HepG2 (cell line): Measurements from ENCODE around the gene ASXL1. TPM values are rescaled to one million over a fixed set of nuclear protein-coding genes. Genes with fewer than 3 reads are reported as not detected.
A peak's percentile ranks its signal among the peaks of the same experiment; 100 is the strongest.

Experiments
- BHLHE40 ChIP-seq: IDR thresholded peaks from 2 replicates; pipeline ENCODE4 v1.6.1; 2011; ENCODE audit warnings: low read length, improper control_type of control experiment
- CEBPG ChIP-seq: IDR thresholded peaks from 2 replicates; pipeline ENCODE4 v1.6.1; 2016
- GABPB1 ChIP-seq: IDR thresholded peaks from 2 replicates; pipeline ENCODE4 v1.6.1; 2016; ENCODE audit warnings: mild to moderate bottlenecking, missing genetic modification reagents, moderate library complexity, missing compliant biosample characterization
- HES4 ChIP-seq: sonication (generic); formaldehyde crosslinking; IDR thresholded peaks from 2 replicates; pipeline ENCODE4 v1.9.0; 2021; ENCODE audit warnings: mild to moderate bottlenecking, missing genetic modification reagents, borderline replicate concordance
- MAFF ChIP-seq: IDR thresholded peaks from 2 replicates; pipeline ENCODE4 v1.6.1; 2011; ENCODE audit warnings: low read depth, low read length, improper control_type of control experiment
- MTA3 ChIP-seq: sonication (generic); formaldehyde crosslinking; IDR thresholded peaks from 2 replicates; pipeline ENCODE4 v1.4.0; 2020; ENCODE audit warnings: missing genetic modification reagents
- SAP130 ChIP-seq: IDR thresholded peaks from 2 replicates; pipeline ENCODE4 v1.6.1; 2016; ENCODE audit warnings: low read depth
- ZFP36L2 ChIP-seq: sonication (generic); formaldehyde crosslinking; IDR thresholded peaks from 2 replicates; pipeline ENCODE4 v1.4.0; 2020; ENCODE audit warnings: missing genetic modification reagents
- ZFP90 ChIP-seq: sonication (generic); formaldehyde crosslinking; IDR thresholded peaks from 2 replicates; pipeline ENCODE4 v1.8.0; 2022; ENCODE audit warnings: missing genetic modification reagents, mild to moderate bottlenecking, inconsistent platforms, borderline replicate concordance
- ZNF160 ChIP-seq: sonication (generic); formaldehyde crosslinking; IDR thresholded peaks from 2 replicates; pipeline ENCODE4 v1.8.0; 2022; ENCODE audit warnings: mild to moderate bottlenecking, inconsistent platforms, missing genetic modification reagents
- ZNF274 ChIP-seq: sonication (generic); formaldehyde crosslinking; IDR thresholded peaks from 2 replicates; pipeline ENCODE4 v1.5.1; 2020; ENCODE audit warnings: mild to moderate bottlenecking, missing genetic modification reagents
- ZNF335 ChIP-seq: sonication (generic); formaldehyde crosslinking; IDR thresholded peaks from 2 replicates; pipeline ENCODE4 v1.4.0; 2020; ENCODE audit warnings: missing genetic modification reagents
- ZNF580 ChIP-seq: IDR thresholded peaks from 2 replicates; pipeline ENCODE4 v1.6.1; 2016; ENCODE audit warnings: low read depth, borderline replicate concordance
- ZSCAN20 ChIP-seq: sonication (generic); formaldehyde crosslinking; IDR thresholded peaks from 2 replicates; pipeline ENCODE4 v1.4.0; 2020; ENCODE audit warnings: missing genetic modification reagents, mild to moderate bottlenecking, borderline replicate concordance
- polyA plus RNA-seq, 8 experiments: library from polyadenylated mRNA; depleted of rRNA in 3 of 8; stranded (reverse) in 7 of 8; unstranded in 1 of 8; fragments of >200 nt; fragmentation: Illumina TruSeq in 4 of 8; extraction: Trizol in 4 of 8; gene quantifications; 2 replicates each; pipeline versions ENCODE4 v1.2.1 to v1.2.3, GENCODE V29; 2011 to 2016; ENCODE audit warnings: low read depth in 4 of 8, missing spikeins in 1 of 8, mixed read lengths in 1 of 8; ENCODE audit not compliant: insufficient read depth in 1 of 8
- total RNA-seq, 5 experiments: library from RNA; depleted of rRNA; stranded (reverse); fragments of >200 nt; fragmentation: Illumina TruSeq; extraction: Trizol; gene quantifications; 2 replicates each; pipeline ENCODE4 v1.2.3, GENCODE V29; 2016; ENCODE audit warnings: low read depth in 1 of 5
- TF ChIP-seq, protein P1 (sequence below): sonication (generic); formaldehyde crosslinking; IDR thresholded peaks from 2 replicates; pipeline ENCODE4 v1.8.1; 2023; ENCODE audit warnings: mild to moderate bottlenecking, missing genetic modification reagents, borderline replicate concordance
- TF ChIP-seq, protein P2 (sequence below): sonication (generic); formaldehyde crosslinking; IDR thresholded peaks from 2 replicates; pipeline ENCODE4 v1.8.1; 2023; ENCODE audit warnings: mild to moderate bottlenecking, inconsistent platforms, moderate library complexity, missing genetic modification reagents, borderline replicate concordance
- TF ChIP-seq, protein P3 (sequence below), 2 experiments: fragments of 450-650 bp in 1 of 2; sonication (generic) in 1 of 2; formaldehyde crosslinking in 1 of 2; IDR thresholded peaks; 2 replicates each; pipeline versions ENCODE4 v1.6.1 to v1.8.0; 2016 to 2022; ENCODE audit warnings: antibody characterized with exemption in 1 of 2, mild to moderate bottlenecking in 1 of 2, missing genetic modification reagents in 1 of 2
- TF ChIP-seq, protein P4 (sequence below): sonication (generic); formaldehyde crosslinking; IDR thresholded peaks from 2 replicates; pipeline ENCODE4 v1.5.0; 2020; ENCODE audit warnings: missing genetic modification reagents

The ASXL1 gene
- total and polyA plus RNA-seq, 2 of the 13 experiments (the other 11 are each of a cell fraction or from before 2014, with no cell fraction given): 62.1 to 74.8 TPM

DNA sequence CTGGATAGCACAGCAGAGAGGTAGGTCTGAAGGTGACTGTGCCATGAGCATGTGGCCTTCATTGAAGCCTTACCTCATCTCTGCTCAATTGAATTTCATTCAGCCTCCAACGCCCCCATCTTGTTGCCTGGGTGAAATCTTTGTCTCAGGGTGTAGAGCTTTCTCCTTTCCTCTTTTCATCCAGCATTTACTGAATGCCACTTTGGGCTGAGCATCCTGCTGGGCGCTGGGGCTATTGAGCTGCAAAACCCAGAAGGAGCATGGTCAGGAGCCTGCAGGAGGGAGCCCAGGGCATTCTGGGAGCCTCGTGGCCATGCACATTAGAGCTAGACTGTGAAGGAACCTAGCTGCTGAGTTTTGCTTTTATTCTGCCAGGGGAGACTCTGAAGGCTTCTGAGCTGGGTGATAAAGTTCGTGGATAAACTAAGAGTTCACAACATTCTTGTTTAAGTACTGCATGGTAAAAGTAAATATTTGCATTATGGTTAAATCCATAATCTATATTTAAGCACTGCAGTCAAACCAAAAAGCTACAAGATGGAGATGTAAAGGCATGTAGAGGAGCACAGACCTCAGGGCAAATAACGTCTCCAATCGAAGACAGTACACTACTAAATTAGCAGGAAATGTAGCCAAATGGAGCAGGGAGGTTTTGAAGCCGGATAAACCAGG lies 13.2 kb upstream of the ASXL1 start (continued):
- TF ChIP-seq, protein P1, sequence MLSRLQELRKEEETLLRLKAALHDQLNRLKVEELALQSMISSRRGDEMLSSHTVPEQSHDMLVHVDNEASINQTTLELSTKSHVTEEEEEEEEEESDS (CRISPR knock-in tag): no peak
- no peak for TF ChIP-seq ZSCAN20 (CRISPR knock-in tag)
- TF ChIP-seq GABPB1 (CRISPR knock-in tag): no peak
- TF ChIP-seq, protein P2, sequence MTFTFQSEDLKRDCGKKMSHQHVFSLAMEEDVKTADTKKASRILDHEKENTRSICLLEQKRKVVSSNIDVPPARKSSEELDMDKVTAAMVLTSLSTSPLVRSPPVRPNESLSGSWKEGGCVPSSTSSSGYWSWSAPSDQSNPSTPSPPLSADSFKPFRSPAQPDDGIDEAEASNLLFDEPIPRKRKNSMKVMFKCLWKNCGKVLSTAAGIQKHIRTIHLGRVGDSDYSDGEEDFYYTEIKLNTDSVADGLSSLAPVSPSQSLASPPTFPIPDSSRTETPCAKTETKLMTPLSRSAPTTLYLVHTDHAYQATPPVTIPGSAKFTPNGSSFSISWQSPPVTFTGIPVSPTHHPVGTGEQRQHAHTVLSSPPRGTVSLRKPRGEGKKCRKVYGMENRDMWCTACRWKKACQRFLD (CRISPR knock-in tag): no peak
- TF ChIP-seq ZFP36L2: no peak
- no peak for TF ChIP-seq ZNF274
- no peak for TF ChIP-seq HES4
- TF ChIP-seq ZNF160 (CRISPR knock-in tag): no peak
- TF ChIP-seq, protein P3, sequence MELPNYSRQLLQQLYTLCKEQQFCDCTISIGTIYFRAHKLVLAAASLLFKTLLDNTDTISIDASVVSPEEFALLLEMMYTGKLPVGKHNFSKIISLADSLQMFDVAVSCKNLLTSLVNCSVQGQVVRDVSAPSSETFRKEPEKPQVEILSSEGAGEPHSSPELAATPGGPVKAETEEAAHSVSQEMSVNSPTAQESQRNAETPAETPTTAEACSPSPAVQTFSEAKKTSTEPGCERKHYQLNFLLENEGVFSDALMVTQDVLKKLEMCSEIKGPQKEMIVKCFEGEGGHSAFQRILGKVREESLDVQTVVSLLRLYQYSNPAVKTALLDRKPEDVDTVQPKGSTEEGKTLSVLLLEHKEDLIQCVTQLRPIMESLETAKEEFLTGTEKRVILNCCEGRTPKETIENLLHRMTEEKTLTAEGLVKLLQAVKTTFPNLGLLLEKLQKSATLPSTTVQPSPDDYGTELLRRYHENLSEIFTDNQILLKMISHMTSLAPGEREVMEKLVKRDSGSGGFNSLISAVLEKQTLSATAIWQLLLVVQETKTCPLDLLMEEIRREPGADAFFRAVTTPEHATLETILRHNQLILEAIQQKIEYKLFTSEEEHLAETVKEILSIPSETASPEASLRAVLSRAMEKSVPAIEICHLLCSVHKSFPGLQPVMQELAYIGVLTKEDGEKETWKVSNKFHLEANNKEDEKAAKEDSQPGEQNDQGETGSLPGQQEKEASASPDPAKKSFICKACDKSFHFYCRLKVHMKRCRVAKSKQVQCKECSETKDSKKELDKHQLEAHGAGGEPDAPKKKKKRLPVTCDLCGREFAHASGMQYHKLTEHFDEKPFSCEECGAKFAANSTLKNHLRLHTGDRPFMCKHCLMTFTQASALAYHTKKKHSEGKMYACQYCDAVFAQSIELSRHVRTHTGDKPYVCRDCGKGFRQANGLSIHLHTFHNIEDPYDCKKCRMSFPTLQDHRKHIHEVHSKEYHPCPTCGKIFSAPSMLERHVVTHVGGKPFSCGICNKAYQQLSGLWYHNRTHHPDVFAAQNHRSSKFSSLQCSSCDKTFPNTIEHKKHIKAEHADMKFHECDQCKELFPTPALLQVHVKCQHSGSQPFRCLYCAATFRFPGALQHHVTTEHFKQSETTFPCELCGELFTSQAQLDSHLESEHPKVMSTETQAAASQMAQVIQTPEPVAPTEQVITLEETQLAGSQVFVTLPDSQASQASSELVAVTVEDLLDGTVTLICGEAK (IDR thresholded peaks at IDR 0.05): no peak
- TF ChIP-seq, protein P3 (CRISPR knock-in tag; IDR thresholded peaks at IDR 0.05): no peak
- TF ChIP-seq SAP130 (CRISPR knock-in tag): peak; percentile 39; the same call in 1 of the 2 replicates
- no peak for TF ChIP-seq CEBPG (CRISPR knock-in tag)
- no peak for TF ChIP-seq BHLHE40
- no peak for TF ChIP-seq ZNF580
- no peak for TF ChIP-seq MAFF
- TF ChIP-seq MTA3 (CRISPR knock-in tag): no peak
- TF ChIP-seq ZNF335: no peak
- TF ChIP-seq, protein P4, sequence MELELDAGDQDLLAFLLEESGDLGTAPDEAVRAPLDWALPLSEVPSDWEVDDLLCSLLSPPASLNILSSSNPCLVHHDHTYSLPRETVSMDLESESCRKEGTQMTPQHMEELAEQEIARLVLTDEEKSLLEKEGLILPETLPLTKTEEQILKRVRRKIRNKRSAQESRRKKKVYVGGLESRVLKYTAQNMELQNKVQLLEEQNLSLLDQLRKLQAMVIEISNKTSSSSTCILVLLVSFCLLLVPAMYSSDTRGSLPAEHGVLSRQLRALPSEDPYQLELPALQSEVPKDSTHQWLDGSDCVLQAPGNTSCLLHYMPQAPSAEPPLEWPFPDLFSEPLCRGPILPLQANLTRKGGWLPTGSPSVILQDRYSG (CRISPR knock-in tag): no peak
- TF ChIP-seq ZFP90 (CRISPR knock-in tag): no peak
